ENCODE data around the gene ABI3. TPM values are rescaled to one million over a fixed set of nuclear protein-coding genes. Genes with fewer than 3 reads are reported as not detected.

ABI3 gene
- total and polyA plus RNA-seq, 4 donors: 6.9 to 20.0 (median 17.7) TPM

DNA sequence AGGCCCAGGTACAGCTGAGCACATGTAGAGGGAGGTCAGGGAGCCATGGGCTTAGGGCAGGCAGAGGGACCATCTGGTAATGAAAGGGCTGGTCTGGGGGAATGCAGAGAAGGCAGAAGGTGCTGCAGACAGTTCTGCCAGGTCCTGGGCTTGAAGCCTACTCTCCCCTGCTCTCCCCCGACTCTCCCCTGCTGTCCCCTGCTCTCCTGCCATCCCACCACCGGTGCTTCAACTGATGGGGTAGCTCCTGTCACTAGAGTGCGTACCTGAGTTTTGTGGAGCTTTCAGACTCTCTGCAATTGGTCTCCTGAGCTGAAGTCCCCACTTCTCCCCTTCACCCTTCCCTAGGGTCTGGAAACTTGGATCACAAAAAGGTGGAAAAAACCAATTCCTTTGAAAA, 57.4 kb downstream of the ABI3 start:
- Histone ChIP-seq H3K27ac (ENCODE audit: low read depth in 1 of 2, low read length in 1 of 2) (no peak overlapping the region), H3K9me3 (ENCODE audit: control insufficient read depth in 4 of 4, insufficient read depth in 3 of 4, low read length in 3 of 4) (no peaks in the 10 kb centered on the region), H3K4me3 (no peak overlapping the region), H3K4me1 (ENCODE audit: control insufficient read depth in 5 of 5, insufficient read depth in 5 of 5, low read length in 5 of 5) (no peaks in the 10 kb centered on the region), H3K9ac (ENCODE audit: insufficient read depth in 1 of 2, low read length in 2 of 2) (no peak overlapping the region), H3K36me3 (ENCODE audit: control insufficient read depth in 4 of 4, insufficient read depth in 4 of 4, low read length in 4 of 4) (no peaks in the 10 kb centered on the region), H3K27me3 (ENCODE audit: control insufficient read depth in 3 of 3, insufficient read depth in 3 of 3, low read length in 2 of 3) (no peaks in the 10 kb centered on the region)
- TF ChIP-seq, protein P1, sequence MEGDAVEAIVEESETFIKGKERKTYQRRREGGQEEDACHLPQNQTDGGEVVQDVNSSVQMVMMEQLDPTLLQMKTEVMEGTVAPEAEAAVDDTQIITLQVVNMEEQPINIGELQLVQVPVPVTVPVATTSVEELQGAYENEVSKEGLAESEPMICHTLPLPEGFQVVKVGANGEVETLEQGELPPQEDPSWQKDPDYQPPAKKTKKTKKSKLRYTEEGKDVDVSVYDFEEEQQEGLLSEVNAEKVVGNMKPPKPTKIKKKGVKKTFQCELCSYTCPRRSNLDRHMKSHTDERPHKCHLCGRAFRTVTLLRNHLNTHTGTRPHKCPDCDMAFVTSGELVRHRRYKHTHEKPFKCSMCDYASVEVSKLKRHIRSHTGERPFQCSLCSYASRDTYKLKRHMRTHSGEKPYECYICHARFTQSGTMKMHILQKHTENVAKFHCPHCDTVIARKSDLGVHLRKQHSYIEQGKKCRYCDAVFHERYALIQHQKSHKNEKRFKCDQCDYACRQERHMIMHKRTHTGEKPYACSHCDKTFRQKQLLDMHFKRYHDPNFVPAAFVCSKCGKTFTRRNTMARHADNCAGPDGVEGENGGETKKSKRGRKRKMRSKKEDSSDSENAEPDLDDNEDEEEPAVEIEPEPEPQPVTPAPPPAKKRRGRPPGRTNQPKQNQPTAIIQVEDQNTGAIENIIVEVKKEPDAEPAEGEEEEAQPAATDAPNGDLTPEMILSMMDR (IDR thresholded peaks at IDR 0.05; ENCODE audit: control extremely low read depth, extremely low read depth): no peak
- ATAC-seq (ENCODE audit: insufficient read depth, low FRiP score): no peak
- 87 to 90% methylated on average over 3 of the region's 3 CpGs for WGBS, 2 donors
- no peak for DNase-seq

DNA sequence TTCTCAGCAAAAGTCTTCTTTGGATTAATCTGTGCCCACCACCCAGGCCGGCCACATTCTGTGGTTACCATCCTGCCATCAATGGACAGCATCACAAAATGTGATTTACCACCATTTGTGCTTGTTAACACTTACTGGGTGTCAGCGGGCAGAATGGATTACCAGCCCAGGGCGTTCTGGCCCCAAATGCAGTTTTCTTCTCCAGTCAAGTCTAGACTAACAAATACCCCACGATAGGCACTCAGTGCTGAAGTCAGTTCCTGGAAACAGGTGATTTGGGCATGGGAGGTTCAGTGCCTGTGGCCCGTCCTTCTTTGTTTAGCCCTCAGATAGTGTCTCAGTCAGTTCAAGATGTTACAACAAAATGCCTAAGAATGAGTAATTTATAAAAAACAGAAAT, 58.8 kb downstream of the ABI3 start:
- DNase-seq (no peak), ATAC-seq (ENCODE audit: insufficient read depth, low FRiP score) (no peak)
- TF ChIP-seq, protein P1 (IDR thresholded peaks at IDR 0.05; ENCODE audit: control extremely low read depth, extremely low read depth): no peak
- no peaks in the 10 kb centered on the region for H3K27me3 ChIP-seq (ENCODE audit: control insufficient read depth in 3 of 3, insufficient read depth in 3 of 3, low read length in 2 of 3)
- H3K4me1 ChIP-seq (ENCODE audit: control insufficient read depth in 5 of 5, insufficient read depth in 5 of 5, low read length in 5 of 5): no peaks in the 10 kb centered on the region
- H3K9me3 ChIP-seq (ENCODE audit: control insufficient read depth in 4 of 4, insufficient read depth in 3 of 4, low read length in 3 of 4): no peaks in the 10 kb centered on the region
- no peak overlapping the region for H3K27ac ChIP-seq (ENCODE audit: low read depth in 1 of 2, low read length in 1 of 2)
- 81 to 89% methylated on average over 5 of the region's 5 CpGs for WGBS, 2 donors
- H3K4me3 ChIP-seq: no peak overlapping the region
- no peak overlapping the region for H3K9ac ChIP-seq (ENCODE audit: insufficient read depth in 1 of 2, low read length in 2 of 2)
- no peaks in the 10 kb centered on the region for H3K36me3 ChIP-seq (ENCODE audit: control insufficient read depth in 4 of 4, insufficient read depth in 4 of 4, low read length in 4 of 4)

Other genes with a start within 250 kb of the ABI3 start
- gene GIP, start 242.1 kb upstream of the ABI3 start, total RNA-seq: not detected
- not detected for gene GIP, start 242.1 kb upstream of the ABI3 start, polyA plus RNA-seq
- 10 to 100 TPM in 1 of 2 donors, under 1 TPM in 1; 0.52 to 14.9 TPM for gene IGF2BP1, start 213.3 kb upstream of the ABI3 start, total RNA-seq
- gene IGF2BP1, start 213.3 kb upstream of the ABI3 start, polyA plus RNA-seq: under 1 TPM; 0.06 to 0.10 TPM
- gene B4GALNT2, start 77.9 kb upstream of the ABI3 start, total RNA-seq: under 1 TPM in 1 of 2 donors, not detected in 1; 0.25 TPM
- gene B4GALNT2, start 77.9 kb upstream of the ABI3 start, polyA plus RNA-seq: under 1 TPM; 0.08 to 0.15 TPM
- 1 to 10 TPM; 1.8 to 4.7 TPM for gene GNGT2, start 133 bp upstream of the ABI3 start, total RNA-seq
- gene GNGT2, start 133 bp upstream of the ABI3 start, polyA plus RNA-seq: 10 to 100 TPM in 1 of 2 donors, 1 to 10 TPM in 1; 9.9 to 12.3 TPM
- 10 to 100 TPM in 1 of 2 donors, 1 to 10 TPM in 1; 1.6 to 10.2 TPM for gene PHOSPHO1, start 20.1 kb downstream of the ABI3 start, total RNA-seq
- 1 to 10 TPM in 1 of 2 donors, under 1 TPM in 1; 0.37 to 2.2 TPM for gene PHOSPHO1, start 20.1 kb downstream of the ABI3 start, polyA plus RNA-seq
- 10 to 100 TPM; 37.7 to 48.9 TPM for gene ZNF652, start 151.5 kb downstream of the ABI3 start, total RNA-seq
- 10 to 100 TPM in 1 of 2 donors, 1 to 10 TPM in 1; 6.8 to 37.9 TPM for gene ZNF652, start 151.5 kb downstream of the ABI3 start, polyA plus RNA-seq
- gene PHB1, start 204.2 kb downstream of the ABI3 start, total RNA-seq: 100 to 1,000 TPM in 1 of 2 donors, 10 to 100 TPM in 1; 51.2 to 152 TPM
- 100 to 1,000 TPM; 103 to 209 TPM for gene PHB1, start 204.2 kb downstream of the ABI3 start, polyA plus RNA-seq